ENCODE measurements around the gene ARHGAP4.
A peak's percentile ranks its signal among the peaks of the same experiment; 100 is the strongest.

The ARHGAP4 gene

GRCh38 chrX:153924149-153924861 is 1.8 kb downstream of the ARHGAP4 start:
- peak; percentile 55 for DNase-seq

GRCh38 chrX:153922932-153923857 is 2.9 kb downstream of the ARHGAP4 start:
- DNase-seq = no peak

GRCh38 chrX:153921511-153922446 is 4.3 kb downstream of the ARHGAP4 start:
- no peak for DNase-seq

GRCh38 chrX:153921070-153921469 is 5.0 kb downstream of the ARHGAP4 start:
- no peak for DNase-seq

GRCh38 chrX:153920546-153920945 is 5.5 kb downstream of the ARHGAP4 start:
- DNase-seq = no peak

GRCh38 chrX:153919281-153919680 is 6.8 kb downstream of the ARHGAP4 start:
- DNase-seq = no peak

DNA sequence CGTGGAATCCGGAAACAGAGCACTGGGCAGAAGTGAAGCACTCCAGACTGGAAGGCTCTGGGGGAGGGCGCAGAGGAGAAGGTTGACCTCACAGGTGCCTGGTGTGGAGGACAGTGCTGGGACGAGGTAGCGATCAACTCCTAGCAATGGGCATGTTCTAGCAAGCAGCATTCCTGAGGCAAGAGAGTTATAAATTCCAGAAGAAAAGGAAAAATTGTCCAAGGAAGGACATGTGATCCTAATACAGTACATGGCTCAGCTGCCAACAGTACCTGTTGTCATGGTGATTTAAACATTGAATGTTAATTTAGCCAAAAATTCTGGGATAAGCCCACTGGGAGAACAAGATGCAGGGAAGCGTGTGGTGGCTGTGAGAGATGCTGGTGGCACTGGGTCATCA is 8.2 kb downstream of the ARHGAP4 start:
- no peak for DNase-seq

DNA sequence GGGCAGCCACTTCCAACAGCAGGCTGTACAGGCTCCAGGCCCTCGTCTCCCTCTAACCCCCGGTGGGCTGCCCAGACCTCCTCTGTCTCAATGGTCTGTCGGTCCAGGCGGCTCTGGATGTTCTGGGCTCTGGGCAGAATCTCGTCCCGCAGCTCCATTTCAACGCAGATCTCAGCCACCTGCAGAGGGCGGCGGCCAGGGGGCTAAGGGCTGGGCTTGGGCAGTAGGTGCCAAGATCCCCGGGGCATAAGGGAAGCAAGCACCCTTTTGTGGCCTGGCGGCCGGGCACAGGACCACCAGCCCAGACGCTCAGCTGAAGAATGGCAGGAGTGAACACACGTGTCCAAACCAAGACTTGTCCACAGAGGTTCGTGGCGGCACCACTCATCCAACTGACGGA is 12.4 kb downstream of the ARHGAP4 start:
- no peak for DNase-seq

- no peak for DNase-seq
Observed at GRCh38 chrX:153913211-153913610, 12.9 kb downstream of the ARHGAP4 start.

DNA sequence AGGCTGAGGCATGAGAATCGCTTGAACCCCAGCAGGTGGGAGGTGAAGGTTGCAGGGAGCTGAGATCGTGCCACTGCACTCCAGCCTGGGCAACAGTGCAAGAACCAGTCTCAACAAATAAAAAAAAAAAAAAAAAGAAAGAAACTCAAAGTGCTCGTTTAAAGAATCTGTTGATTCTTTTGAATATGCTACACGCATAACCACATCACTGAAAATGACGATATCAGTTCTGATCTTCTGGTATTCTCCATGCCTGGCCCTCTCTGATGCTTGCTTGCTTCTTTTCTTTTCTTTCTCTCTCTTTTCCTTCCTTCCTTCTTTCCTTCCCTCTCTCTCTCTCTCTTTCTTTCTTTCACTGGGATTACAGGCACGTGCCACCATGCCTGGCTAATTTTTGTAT is 14.3 kb downstream of the ARHGAP4 start:
- DNase-seq = no peak

GRCh38 chrX:153910446-153910845 is 15.6 kb downstream of the ARHGAP4 start:
- no peak for DNase-seq

DNA sequence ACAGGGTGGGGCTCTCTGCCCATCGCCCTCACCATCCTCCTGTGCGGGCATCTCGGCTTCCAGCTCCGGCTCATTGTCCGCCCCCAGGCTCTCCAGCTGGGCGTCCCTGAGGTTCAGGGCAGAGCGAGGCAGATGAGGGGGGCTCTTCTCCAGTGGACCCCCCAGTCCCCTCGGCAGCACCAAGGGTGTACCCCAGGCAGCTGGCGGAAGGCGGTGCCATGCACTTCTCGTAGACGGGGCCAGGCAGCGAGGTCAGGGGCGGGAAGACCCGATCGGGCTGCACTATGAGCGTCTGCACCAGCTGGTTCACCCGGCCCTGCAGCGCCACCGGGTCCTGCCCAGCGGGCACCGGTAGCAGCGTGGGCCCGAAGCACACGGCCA is 16.1 kb downstream of the ARHGAP4 start:
- no peak for DNase-seq

DNA sequence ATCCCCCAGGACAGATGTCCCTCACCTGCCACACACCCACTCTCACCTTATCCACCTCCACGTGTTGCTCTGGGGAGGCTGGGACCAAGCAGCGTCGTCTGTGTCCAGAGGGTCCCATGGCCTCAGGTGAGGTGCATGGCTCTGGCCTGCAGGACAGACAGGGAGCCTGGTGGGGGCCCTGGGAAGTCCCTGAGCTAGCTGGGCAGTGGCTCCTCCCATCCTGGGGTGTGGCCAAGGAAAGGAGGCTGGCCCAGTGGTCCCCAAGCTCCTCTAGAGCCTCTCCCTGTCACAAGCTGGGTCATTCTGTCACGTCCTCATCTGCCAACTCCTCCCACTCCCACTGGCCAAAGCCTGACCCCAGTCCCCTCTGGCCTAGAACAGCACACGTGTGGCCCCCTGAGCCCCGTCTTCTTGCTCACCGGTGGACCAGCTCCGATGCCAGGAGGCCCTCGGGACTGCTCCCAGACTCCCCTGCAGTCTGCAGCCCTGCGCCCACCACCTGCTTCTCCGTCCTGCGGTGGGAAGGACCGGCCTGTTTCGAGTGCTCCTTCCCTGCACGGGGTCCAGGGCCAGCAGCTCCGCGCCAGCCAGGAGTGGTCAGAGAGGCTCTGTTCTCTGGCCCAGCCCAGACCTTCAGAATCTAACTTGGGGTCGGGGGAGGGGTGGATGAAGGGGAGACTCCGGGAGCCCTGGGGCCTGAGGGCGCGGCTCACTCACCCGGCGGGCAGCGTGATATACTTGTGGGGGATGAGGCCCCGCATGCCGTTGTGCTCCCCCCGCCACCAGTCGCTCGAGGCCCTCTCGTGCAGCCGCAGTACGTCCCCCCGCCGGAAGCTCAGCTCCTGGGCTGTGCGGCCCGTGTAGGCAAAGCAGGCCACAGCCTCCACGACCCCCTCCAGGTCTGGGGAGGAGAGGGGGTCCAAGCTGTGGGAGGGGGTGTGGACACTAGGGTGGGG is 16.8 kb downstream of the ARHGAP4 start:
- no peak for DNase-seq

DNA sequence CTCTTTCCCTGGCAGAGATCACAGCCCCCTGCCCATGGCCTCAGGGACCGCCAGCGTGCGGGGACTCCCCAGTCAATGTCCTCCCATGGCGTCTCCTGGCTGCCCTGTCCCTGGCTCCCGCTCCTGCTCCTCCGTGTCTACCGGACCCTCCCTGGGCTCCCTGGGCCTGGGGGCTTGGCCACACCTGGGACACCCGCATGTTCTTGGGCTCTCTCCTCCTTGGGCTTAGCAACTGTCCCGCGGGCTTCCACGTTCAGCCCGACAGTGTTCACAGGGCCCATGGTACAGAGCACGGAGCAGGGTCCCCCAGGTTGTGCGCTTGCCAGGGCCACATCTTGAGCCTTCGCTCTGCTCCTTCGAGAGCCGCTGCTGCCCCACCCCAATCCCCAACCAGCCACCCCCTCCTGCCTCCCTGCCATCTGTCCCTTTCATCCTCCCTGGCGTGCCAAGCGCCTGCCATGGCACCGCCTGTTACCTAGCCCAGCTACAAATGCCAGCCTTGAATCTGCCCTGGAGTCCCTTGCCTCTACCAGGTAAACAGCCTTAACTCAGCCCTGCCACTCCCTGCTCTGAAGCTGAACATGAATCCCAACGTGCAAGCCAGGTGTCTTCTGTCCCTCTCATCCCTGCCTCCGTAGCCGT is 17.7 kb downstream of the ARHGAP4 start:
- no peak for DNase-seq

DNA sequence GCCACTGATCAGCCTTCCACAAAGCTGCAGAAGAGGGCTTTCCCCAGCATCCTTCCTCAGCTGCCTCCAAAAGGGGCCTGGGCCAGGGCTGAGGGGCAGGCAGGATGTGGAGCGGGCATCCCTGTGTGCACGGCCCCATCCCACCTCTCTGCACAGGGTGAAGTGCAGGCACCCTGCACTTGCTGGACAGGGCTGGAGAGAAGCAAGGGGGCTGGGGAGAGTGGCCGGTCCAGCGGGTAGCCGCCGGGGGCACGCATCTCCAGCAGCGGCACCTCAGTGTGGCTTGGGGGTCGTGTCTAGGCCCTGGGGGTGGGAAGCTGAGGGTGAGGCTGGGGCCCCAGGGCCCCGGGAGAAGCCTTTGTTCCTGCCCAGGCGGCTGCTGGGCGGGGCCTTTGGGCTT is 18.6 kb downstream of the ARHGAP4 start:
- no peak for DNase-seq

DNA sequence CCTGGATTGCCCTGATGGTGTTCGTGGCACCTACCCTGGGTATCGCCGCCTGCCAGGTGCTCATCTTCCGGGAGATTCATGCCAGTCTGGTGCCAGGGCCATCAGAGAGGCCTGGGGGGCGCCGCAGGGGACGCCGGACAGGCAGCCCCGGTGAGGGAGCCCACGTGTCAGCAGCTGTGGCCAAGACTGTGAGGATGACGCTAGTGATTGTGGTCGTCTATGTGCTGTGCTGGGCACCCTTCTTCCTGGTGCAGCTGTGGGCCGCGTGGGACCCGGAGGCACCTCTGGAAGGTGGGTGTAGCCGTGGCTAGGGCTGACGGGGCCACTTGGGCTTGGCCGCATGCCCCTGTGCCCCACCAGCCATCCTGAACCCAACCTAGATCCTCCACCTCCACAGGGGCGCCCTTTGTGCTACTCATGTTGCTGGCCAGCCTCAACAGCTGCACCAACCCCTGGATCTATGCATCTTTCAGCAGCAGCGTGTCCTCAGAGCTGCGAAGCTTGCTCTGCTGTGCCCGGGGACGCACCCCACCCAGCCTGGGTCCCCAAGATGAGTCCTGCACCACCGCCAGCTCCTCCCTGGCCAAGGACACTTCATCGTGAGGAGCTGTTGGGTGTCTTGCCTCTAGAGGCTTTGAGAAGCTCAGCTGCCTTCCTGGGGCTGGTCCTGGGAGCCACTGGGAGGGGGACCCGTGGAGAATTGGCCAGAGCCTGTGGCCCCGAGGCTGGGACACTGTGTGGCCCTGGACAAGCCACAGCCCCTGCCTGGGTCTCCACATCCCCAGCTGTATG is 19.7 kb downstream of the ARHGAP4 start:
- peak; percentile 26 for DNase-seq

GRCh38 chrX:153905481-153906095 is 20.5 kb downstream of the ARHGAP4 start:
- no peak for DNase-seq

- DNase-seq = peak; percentile 19
Observed at GRCh38 chrX:153903991-153904957, 21.8 kb downstream of the ARHGAP4 start, which contains the start of gene AVPR2. Gene AVPR2 (plus strand): TSS chrX:153904673. CDS start chrX:153905146, 473 bp downstream.

Measured in activated T-cell treated with anti-CD3 and anti-CD28 coated beads, Interleukin-2, amount 50 U/mL, for 1 hour (primary cell).